ENCODE data around the gene ATXN2. TPM values are rescaled to one million over a fixed set of nuclear protein-coding genes. Genes with fewer than 3 reads are reported as not detected.

ATXN2 gene
- total RNA-seq, 1 experiment from 2014 or later, result 56.3 TPM

DNA sequence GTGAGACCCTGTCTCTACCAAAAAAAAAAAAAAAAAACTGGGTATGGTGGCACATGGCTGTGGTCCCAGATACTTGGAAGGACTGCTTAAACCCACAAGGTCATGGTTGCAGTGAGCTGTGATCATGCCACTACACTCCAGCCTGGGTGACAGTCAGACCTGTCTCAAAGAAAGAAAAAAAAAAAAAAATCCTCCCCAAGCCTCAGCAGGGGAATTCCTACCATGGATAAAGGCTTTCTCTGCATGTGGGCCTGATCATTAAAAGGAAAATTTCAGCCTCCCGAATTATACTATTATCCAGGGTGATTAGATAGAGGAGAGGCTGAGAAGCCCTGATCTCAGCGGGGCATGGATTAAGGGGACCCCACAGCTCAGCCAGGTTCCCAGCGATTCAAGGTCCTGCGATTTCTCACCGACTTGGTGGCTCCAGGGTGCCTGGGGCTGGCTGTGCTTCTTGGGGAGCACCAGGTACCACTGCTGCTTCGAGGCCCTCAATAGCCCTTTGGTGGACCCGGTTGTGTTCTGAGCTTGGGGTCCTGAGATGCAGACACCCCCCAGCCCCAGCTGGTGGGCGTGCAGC lies 187.8 kb downstream of the ATXN2 start (continued):
- no peak for TF ChIP-seq ZNF263 (CRISPR knock-in tag; IDR thresholded peaks at IDR 0.05; ENCODE audit: low read depth)
- no peak for TF ChIP-seq NR3C1 (CRISPR knock-in tag; conservative IDR thresholded peaks at IDR 0.05; ENCODE audit: low read depth)

DNA sequence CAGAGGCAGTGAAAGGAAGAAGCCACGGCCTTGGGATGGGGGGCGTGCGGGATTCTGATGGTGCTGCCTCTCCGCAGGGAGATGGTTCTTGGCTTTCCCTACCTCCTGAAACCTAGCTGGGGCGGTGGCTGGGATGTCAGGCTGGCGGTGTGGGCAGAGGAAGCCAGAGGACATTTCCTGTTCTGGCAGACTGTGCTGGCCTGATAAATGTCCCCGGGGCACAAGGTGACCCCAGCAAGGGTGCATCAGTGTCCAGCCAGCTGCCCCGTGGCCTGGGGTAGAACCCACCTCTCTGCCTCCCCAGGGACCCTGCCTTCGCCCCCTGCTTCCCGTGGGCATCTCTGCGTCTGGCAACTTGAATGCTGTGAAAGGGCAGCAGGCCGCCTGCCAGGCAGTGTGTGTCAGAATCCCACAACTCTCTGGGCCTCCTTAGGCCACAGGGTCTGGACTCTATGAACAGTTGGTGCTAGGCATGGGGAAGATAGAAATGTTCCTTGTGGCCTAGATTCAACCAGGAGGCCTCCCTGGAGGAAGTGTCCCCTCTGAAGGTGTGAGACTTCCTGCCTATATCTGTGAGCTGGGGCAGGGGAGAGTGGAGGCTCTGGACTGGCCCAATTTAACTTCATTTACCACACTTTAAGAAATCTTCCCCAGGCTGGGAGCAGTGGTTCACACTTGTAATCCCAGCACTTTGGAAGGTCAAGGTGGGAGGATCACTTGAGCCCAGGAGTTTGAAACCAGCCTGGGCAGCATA lies 188.5 kb downstream of the ATXN2 start:
- no peaks in the 10 kb centered on the region for H3K36me3 Mint-ChIP-seq
- ChIA-PET CTCF (interaction anchor here (1.0 to 3.5 kb wide), 5 partner anchors 6 to 40 kb away, joined by 8 to 48 read pairs (median 33); no protein-coding TSS in a partner anchor), POLR2A (interaction anchor here (0.6 kb wide), 1 partner anchor 223 kb away, joined by 4 read pairs; no protein-coding TSS in a partner anchor)
- no peak for ATAC-seq
- 0 out of 2 replicates have a peak overlapping the region, but pooled peaks have one; percentile 36 for H3K27ac Mint-ChIP-seq
- DNase-seq (ENCODE audit: low spot score), result no peak
- H3K27me3 Mint-ChIP-seq (ENCODE audit: low read depth), result no peaks in the 10 kb centered on the region
- TF ChIP-seq, protein P1, sequence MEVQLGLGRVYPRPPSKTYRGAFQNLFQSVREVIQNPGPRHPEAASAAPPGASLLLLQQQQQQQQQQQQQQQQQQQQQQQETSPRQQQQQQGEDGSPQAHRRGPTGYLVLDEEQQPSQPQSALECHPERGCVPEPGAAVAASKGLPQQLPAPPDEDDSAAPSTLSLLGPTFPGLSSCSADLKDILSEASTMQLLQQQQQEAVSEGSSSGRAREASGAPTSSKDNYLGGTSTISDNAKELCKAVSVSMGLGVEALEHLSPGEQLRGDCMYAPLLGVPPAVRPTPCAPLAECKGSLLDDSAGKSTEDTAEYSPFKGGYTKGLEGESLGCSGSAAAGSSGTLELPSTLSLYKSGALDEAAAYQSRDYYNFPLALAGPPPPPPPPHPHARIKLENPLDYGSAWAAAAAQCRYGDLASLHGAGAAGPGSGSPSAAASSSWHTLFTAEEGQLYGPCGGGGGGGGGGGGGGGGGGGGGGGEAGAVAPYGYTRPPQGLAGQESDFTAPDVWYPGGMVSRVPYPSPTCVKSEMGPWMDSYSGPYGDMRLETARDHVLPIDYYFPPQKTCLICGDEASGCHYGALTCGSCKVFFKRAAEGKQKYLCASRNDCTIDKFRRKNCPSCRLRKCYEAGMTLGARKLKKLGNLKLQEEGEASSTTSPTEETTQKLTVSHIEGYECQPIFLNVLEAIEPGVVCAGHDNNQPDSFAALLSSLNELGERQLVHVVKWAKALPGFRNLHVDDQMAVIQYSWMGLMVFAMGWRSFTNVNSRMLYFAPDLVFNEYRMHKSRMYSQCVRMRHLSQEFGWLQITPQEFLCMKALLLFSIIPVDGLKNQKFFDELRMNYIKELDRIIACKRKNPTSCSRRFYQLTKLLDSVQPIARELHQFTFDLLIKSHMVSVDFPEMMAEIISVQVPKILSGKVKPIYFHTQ (CRISPR knock-in tag; IDR thresholded peaks at IDR 0.05), result no peak
- TF ChIP-seq, protein P2, sequence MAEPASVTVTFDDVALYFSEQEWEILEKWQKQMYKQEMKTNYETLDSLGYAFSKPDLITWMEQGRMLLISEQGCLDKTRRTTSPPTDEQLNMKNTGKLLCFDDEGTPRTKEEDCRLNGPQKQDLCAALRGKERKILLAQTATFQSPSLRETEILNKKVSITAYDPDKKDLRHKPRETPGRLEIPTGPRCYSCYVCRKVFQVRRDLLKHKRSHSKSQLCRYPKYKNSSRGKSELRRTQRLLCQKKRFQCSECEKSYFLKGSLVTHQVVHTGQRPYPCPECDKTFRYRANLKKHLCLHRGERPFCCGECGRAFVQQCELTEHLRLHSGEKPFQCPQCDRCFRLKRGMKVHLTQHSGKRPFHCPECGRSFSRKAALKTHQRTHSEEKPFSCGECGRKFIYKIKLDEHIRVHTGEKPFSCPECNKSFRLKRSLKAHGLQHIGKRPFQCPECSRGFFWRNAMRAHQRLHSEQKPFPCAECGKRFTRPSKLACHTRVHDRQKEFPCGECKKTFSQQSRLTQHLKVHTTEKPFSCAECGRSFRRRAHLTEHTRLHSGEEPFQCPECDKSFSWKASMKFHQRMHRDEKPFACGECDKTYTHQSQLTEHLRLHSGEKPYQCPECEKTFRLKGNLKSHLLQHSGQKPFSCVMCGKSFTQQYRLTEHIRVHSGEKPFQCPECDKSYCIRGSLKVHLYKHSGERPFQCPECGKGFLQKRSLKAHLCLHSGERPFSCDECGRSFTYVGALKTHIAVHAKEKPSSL (CRISPR knock-in tag; conservative IDR thresholded peaks at IDR 0.05), result no peak
- TF ChIP-seq, protein P3, sequence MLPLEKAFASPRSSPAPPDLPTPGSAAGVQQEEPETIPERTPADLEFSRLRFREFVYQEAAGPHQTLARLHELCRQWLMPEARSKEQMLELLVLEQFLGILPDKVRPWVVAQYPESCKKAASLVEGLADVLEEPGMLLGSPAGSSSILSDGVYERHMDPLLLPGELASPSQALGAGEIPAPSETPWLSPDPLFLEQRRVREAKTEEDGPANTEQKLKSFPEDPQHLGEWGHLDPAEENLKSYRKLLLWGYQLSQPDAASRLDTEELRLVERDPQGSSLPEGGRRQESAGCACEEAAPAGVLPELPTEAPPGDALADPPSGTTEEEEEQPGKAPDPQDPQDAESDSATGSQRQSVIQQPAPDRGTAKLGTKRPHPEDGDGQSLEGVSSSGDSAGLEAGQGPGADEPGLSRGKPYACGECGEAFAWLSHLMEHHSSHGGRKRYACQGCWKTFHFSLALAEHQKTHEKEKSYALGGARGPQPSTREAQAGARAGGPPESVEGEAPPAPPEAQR (CRISPR knock-in tag; IDR thresholded peaks at IDR 0.05), result no peak
- TF ChIP-seq HMGA2 (CRISPR knock-in tag; IDR thresholded peaks at IDR 0.05) (no peak), ZNF263 (CRISPR knock-in tag; IDR thresholded peaks at IDR 0.05; ENCODE audit: low read depth) (no peak), ZNF138 (CRISPR knock-in tag; conservative IDR thresholded peaks at IDR 0.05) (no peak), RORB (CRISPR knock-in tag; IDR thresholded peaks at IDR 0.05) (no peak), OVOL2 (CRISPR knock-in tag; IDR thresholded peaks at IDR 0.05; ENCODE audit: borderline replicate concordance) (no peak), ATF1 (CRISPR knock-in tag; IDR thresholded peaks at IDR 0.05) (no peak), ZNF416 (CRISPR knock-in tag; IDR thresholded peaks at IDR 0.05) (no peak), JUN (CRISPR knock-in tag; IDR thresholded peaks at IDR 0.05) (no peak), NR1H2 (CRISPR knock-in tag; IDR thresholded peaks at IDR 0.05) (no peak)
- TF ChIP-seq, protein P4, sequence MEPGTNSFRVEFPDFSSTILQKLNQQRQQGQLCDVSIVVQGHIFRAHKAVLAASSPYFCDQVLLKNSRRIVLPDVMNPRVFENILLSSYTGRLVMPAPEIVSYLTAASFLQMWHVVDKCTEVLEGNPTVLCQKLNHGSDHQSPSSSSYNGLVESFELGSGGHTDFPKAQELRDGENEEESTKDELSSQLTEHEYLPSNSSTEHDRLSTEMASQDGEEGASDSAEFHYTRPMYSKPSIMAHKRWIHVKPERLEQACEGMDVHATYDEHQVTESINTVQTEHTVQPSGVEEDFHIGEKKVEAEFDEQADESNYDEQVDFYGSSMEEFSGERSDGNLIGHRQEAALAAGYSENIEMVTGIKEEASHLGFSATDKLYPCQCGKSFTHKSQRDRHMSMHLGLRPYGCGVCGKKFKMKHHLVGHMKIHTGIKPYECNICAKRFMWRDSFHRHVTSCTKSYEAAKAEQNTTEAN (CRISPR knock-in tag; IDR thresholded peaks at IDR 0.05), result no peak
- TF ChIP-seq, protein P5, sequence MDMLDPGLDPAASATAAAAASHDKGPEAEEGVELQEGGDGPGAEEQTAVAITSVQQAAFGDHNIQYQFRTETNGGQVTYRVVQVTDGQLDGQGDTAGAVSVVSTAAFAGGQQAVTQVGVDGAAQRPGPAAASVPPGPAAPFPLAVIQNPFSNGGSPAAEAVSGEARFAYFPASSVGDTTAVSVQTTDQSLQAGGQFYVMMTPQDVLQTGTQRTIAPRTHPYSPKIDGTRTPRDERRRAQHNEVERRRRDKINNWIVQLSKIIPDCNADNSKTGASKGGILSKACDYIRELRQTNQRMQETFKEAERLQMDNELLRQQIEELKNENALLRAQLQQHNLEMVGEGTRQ (CRISPR knock-in tag; IDR thresholded peaks at IDR 0.05), result no peak
- TF ChIP-seq, protein P6, sequence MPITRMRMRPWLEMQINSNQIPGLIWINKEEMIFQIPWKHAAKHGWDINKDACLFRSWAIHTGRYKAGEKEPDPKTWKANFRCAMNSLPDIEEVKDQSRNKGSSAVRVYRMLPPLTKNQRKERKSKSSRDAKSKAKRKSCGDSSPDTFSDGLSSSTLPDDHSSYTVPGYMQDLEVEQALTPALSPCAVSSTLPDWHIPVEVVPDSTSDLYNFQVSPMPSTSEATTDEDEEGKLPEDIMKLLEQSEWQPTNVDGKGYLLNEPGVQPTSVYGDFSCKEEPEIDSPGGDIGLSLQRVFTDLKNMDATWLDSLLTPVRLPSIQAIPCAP (CRISPR knock-in tag; IDR thresholded peaks at IDR 0.05), result no peak
- no peak overlapping the region for H3K4me3 Mint-ChIP-seq
- H3K4me1 Mint-ChIP-seq, result peaks cover 72% of the 10 kb centered on the region
- H3K9me3 Mint-ChIP-seq, result no peaks in the 10 kb centered on the region

Data from WTC11 (cell line).